ENCODE data around the gene OPA1.

The OPA1 gene

GRCh38 chr3:193677734-193678133, 84.7 kb downstream of the OPA1 start:
- H3K9me3 ChIP-seq (ENCODE audit: control insufficient read depth, insufficient read depth, low read length): no peaks in the 10 kb centered on the region
- TF ChIP-seq CTCF (IDR thresholded peaks at IDR 0.05; ENCODE audit: low read depth, low read length, poor library complexity, severe bottlenecking) (no peak), EZH2phosphoT487 (IDR thresholded peaks at IDR 0.05; ENCODE audit: borderline replicate concordance, low read length) (no peak)
- H3K4me3 ChIP-seq (ENCODE audit: low read length): no peak overlapping the region
- H3K36me3 ChIP-seq (ENCODE audit: control insufficient read depth, low read length): peaks cover 15% of the 10 kb centered on the region
- H3F3A ChIP-seq (ENCODE audit: control insufficient read depth, insufficient read depth): no peaks in the 10 kb centered on the region
- no peaks in the 10 kb centered on the region for H4K20me1 ChIP-seq (ENCODE audit: control insufficient read depth, insufficient read depth, low read depth, low read length)
- no peaks in the 10 kb centered on the region for H3K4me1 ChIP-seq (ENCODE audit: control insufficient read depth, low read length)
- H3K79me2 ChIP-seq (ENCODE audit: control insufficient read depth, low read length): no peaks in the 10 kb centered on the region
- H3K4me2 ChIP-seq (ENCODE audit: low read length): no peak overlapping the region
- no peaks in the 10 kb centered on the region for H3K9me2 ChIP-seq (replicated peaks; ENCODE audit: control insufficient read depth, low read length)
- H3K27me3 ChIP-seq (ENCODE audit: control insufficient read depth, low read length): no peaks in the 10 kb centered on the region
- H3K27ac ChIP-seq (ENCODE audit: low read depth, low read length): no peak overlapping the region

GRCh38 chr3:193680220-193680619, 87.2 kb downstream of the OPA1 start:
- no peaks in the 10 kb centered on the region for H3K9me3 ChIP-seq (ENCODE audit: control insufficient read depth, insufficient read depth, low read length)
- no peak overlapping the region for H3K27ac ChIP-seq (ENCODE audit: low read depth, low read length)
- no peaks in the 10 kb centered on the region for H3F3A ChIP-seq (ENCODE audit: control insufficient read depth, insufficient read depth)
- no peaks in the 10 kb centered on the region for H3K4me1 ChIP-seq (ENCODE audit: control insufficient read depth, low read length)
- H3K4me2 ChIP-seq (ENCODE audit: low read length): no peak overlapping the region
- no peaks in the 10 kb centered on the region for H4K20me1 ChIP-seq (ENCODE audit: control insufficient read depth, insufficient read depth, low read depth, low read length)
- no peak overlapping the region for H3K4me3 ChIP-seq (ENCODE audit: low read length)
- H3K36me3 ChIP-seq (ENCODE audit: control insufficient read depth, low read length): peaks cover 9% of the 10 kb centered on the region
- H3K27me3 ChIP-seq (ENCODE audit: control insufficient read depth, low read length): no peaks in the 10 kb centered on the region
- TF ChIP-seq CTCF (IDR thresholded peaks at IDR 0.05; ENCODE audit: low read depth, low read length, poor library complexity, severe bottlenecking) (no peak), EZH2phosphoT487 (IDR thresholded peaks at IDR 0.05; ENCODE audit: borderline replicate concordance, low read length) (no peak)
- no peaks in the 10 kb centered on the region for H3K9me2 ChIP-seq (replicated peaks; ENCODE audit: control insufficient read depth, low read length)
- no peaks in the 10 kb centered on the region for H3K79me2 ChIP-seq (ENCODE audit: control insufficient read depth, low read length)

- no peak overlapping the region for H3K27ac ChIP-seq (ENCODE audit: low read depth, low read length)
- no peaks in the 10 kb centered on the region for H3K9me3 ChIP-seq (ENCODE audit: control insufficient read depth, insufficient read depth, low read length)
- H3K4me1 ChIP-seq (ENCODE audit: control insufficient read depth, low read length): no peaks in the 10 kb centered on the region
- H3K4me2 ChIP-seq (ENCODE audit: low read length): no peak overlapping the region
- no peaks in the 10 kb centered on the region for H4K20me1 ChIP-seq (ENCODE audit: control insufficient read depth, insufficient read depth, low read depth, low read length)
- TF ChIP-seq EZH2phosphoT487 (IDR thresholded peaks at IDR 0.05; ENCODE audit: borderline replicate concordance, low read length) (no peak), CTCF (IDR thresholded peaks at IDR 0.05; ENCODE audit: low read depth, low read length, poor library complexity, severe bottlenecking) (no peak)
- H3F3A ChIP-seq (ENCODE audit: control insufficient read depth, insufficient read depth): no peaks in the 10 kb centered on the region
- no peak overlapping the region for H3K4me3 ChIP-seq (ENCODE audit: low read length)
- no peaks in the 10 kb centered on the region for H3K9me2 ChIP-seq (replicated peaks; ENCODE audit: control insufficient read depth, low read length)
- no peaks in the 10 kb centered on the region for H3K27me3 ChIP-seq (ENCODE audit: control insufficient read depth, low read length)
- no peaks in the 10 kb centered on the region for H3K79me2 ChIP-seq (ENCODE audit: control insufficient read depth, low read length)
- peaks cover 2% of the 10 kb centered on the region; the same call in 1 of the 2 replicates for H3K36me3 ChIP-seq (ENCODE audit: control insufficient read depth, low read length)
Observed at GRCh38 chr3:193681631-193682030, 88.6 kb downstream of the OPA1 start.

Measured in DOHH2 (cell line).